Trophoblast cell (in vitro differentiated cells and primary cell): Measurements from ENCODE around the gene RBM47.
"Not testable (repeated sequence)": the region's sequence is repeated elsewhere in the genome, so short reads cannot be mapped to it uniquely, and the experiment has no call there.

Source experiments
- DNase-seq, 2 donors: peaks; one replicate each; pipeline ENCODE4 v3.0.0-alpha.2; 2016
- H2AFZ ChIP-seq: 2 replicates; pipeline ENCODE4 v1.6.1; 2013; ENCODE audit warnings: low read length, moderate library complexity, mild to moderate bottlenecking; ENCODE audit not compliant: insufficient read depth, poor library complexity
- H2AK5ac ChIP-seq: 2 replicates; pipeline ENCODE4 v1.6.1; 2013; ENCODE audit warnings: mild to moderate bottlenecking, low read length
- H2BK120ac ChIP-seq: 2 replicates; pipeline ENCODE4 v1.6.1; 2013; ENCODE audit warnings: low read length, mild to moderate bottlenecking, moderate library complexity; ENCODE audit not compliant: insufficient read depth, poor library complexity
- H2BK12ac ChIP-seq: 2 replicates; pipeline ENCODE4 v1.6.1; 2013; ENCODE audit warnings: mild to moderate bottlenecking, low read length, moderate library complexity
- H2BK5ac ChIP-seq: 2 replicates; pipeline ENCODE4 v1.6.1; 2013; ENCODE audit warnings: low read length, low read depth, moderate library complexity, mild to moderate bottlenecking; ENCODE audit not compliant: poor library complexity
- H3K14ac ChIP-seq: 2 replicates; pipeline ENCODE4 v1.6.1; 2013; ENCODE audit warnings: mild to moderate bottlenecking, low read length
- H3K18ac ChIP-seq: 2 replicates; pipeline ENCODE4 v1.6.1; 2013; ENCODE audit warnings: mild to moderate bottlenecking, low read length
- H3K23ac ChIP-seq: 2 replicates; pipeline ENCODE4 v1.6.1; 2013; ENCODE audit warnings: low read length
- H3K27ac ChIP-seq: 2 replicates; pipeline ENCODE4 v1.5.1; 2013; ENCODE audit warnings: low read depth, mild to moderate bottlenecking, inconsistent platforms, low read length, moderate library complexity
- H3K27me3 ChIP-seq: 2 replicates; pipeline ENCODE4 v1.6.1; 2013; ENCODE audit warnings: inconsistent platforms, mild to moderate bottlenecking, low read length, moderate library complexity; ENCODE audit not compliant: insufficient read depth
- H3K36me3 ChIP-seq, 2 experiments: 1 replicate in 1 of 2; 2 replicates in 1 of 2; pipeline ENCODE4 v1.6.1; 2013; ENCODE audit warnings: low read length in 2 of 2, mild to moderate bottlenecking in 2 of 2, moderate library complexity in 1 of 2; ENCODE audit not compliant: insufficient read depth in 2 of 2, control insufficient read depth in 1 of 2
- H3K4ac ChIP-seq: 2 replicates; pipeline ENCODE4 v1.6.1; 2013; ENCODE audit warnings: low read depth, mild to moderate bottlenecking, low read length, moderate library complexity
- H3K4me1 ChIP-seq, 2 experiments: 1 replicate in 1 of 2; 2 replicates in 1 of 2; pipeline ENCODE4 v1.6.1; 2013; ENCODE audit warnings: low read length in 2 of 2, mild to moderate bottlenecking in 2 of 2, moderate library complexity in 1 of 2; ENCODE audit not compliant: insufficient read depth in 2 of 2, control insufficient read depth in 1 of 2
- H3K4me2 ChIP-seq: 2 replicates; pipeline ENCODE4 v1.6.1; 2013; ENCODE audit warnings: inconsistent platforms, mild to moderate bottlenecking, low read length, moderate library complexity
- H3K4me3 ChIP-seq: 2 replicates; pipeline ENCODE4 v1.5.1; 2013; ENCODE audit warnings: mild to moderate bottlenecking, low read depth, low read length, inconsistent platforms
- H3K79me1 ChIP-seq: one replicate; pipeline ENCODE4 v1.6.1; 2013; ENCODE audit warnings: low read length
- H3K79me2 ChIP-seq: 2 replicates; pipeline ENCODE4 v1.6.1; 2013; ENCODE audit warnings: low read length, mild to moderate bottlenecking; ENCODE audit not compliant: control insufficient read depth, insufficient read depth, poor library complexity
- H3K9ac ChIP-seq: 2 replicates; pipeline ENCODE4 v1.6.1; 2013; ENCODE audit warnings: mild to moderate bottlenecking, low read length
- H3K9me3 ChIP-seq: 2 replicates; pipeline ENCODE4 v1.6.1; 2013; ENCODE audit warnings: low read depth, mild to moderate bottlenecking, control low read depth, inconsistent platforms, low read length; ENCODE audit not compliant: insufficient read depth
- H4K12ac ChIP-seq: 2 replicates; pipeline ENCODE4 v1.6.1; 2013; ENCODE audit warnings: low read depth, mild to moderate bottlenecking, low read length, moderate library complexity
- H4K8ac ChIP-seq: 2 replicates; pipeline ENCODE4 v1.6.1; 2013; ENCODE audit warnings: low read depth, mild to moderate bottlenecking, low read length, moderate library complexity
- H4K91ac ChIP-seq: one replicate; pipeline ENCODE4 v1.6.1; 2013; ENCODE audit warnings: low read depth, mild to moderate bottlenecking, low read length, moderate library complexity
- WGBS: extraction: QIAGEN DNeasy Blood & Tissue Kit; methylation state at CpG from one replicate; pipeline ENCODE4 v1.1.7; 2013; ENCODE audit warnings: missing lambda C conversion rate; ENCODE audit not compliant: insufficient read length, insufficient coverage; ENCODE audit errors: extremely low coverage; 5-methylcytosine and 5-hydroxymethylcytosine counted together

Gene RBM47

GRCh38 chr4:40520533-40520932 is 109.1 kb downstream of the RBM47 start:
- Histone ChIP-seq H3K4me3 (no peak overlapping the region), H3K18ac (no peak overlapping the region), H3K9ac (no peak overlapping the region), H3K4me2 (no peak overlapping the region), H4K8ac (no peak overlapping the region), H2BK12ac (peak overlapping the region; percentile 0), H3K4me1 (peaks cover 11 to 14% of the 10 kb centered on the region in 2 experiments), H4K12ac (no peak overlapping the region), H3K14ac (no peak overlapping the region), H3K79me1 (peaks cover 2% of the 10 kb centered on the region), H2AK5ac (no peak overlapping the region), H3K9me3 (no peaks in the 10 kb centered on the region), H3K4ac (no peak overlapping the region), H3K27ac (no peak overlapping the region), H3K23ac (no peak overlapping the region), H3K27me3 (no peaks in the 10 kb centered on the region), H2BK120ac (no peak overlapping the region), H2AFZ (no peak overlapping the region), H3K79me2 (no peaks in the 10 kb centered on the region), H3K36me3 (peaks cover 0 to 2% of the 10 kb centered on the region in 2 experiments), H4K91ac (no peak overlapping the region), H2BK5ac (peak overlapping the region; percentile 22)
- WGBS = no CpG with 5 or more reads among the region's 4 CpGs
- DNase-seq = peak; percentile 85 to 91

DNA sequence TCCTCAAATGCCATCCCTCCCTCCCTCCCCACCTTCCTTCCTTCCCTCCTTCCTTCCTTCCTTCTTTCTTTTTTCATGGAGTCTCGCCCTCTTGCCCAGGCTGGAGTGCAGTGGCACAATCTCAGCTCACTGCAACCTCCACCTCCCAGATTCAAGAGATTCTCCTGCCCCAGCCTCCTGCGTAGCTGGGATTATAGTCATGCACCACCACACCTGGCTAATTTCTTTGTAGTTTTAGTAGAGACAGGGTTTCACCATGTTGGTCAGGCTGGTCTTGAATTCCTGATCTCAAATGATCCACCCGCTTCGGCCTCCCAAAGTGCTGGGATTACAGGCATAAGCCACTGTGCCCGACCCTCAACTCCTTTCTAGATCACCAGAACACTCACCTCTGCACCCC is 112.6 kb downstream of the RBM47 start:
- not testable (repeated sequence) for H3K79me1 ChIP-seq, H3K9ac ChIP-seq, H2BK120ac ChIP-seq, H3K4ac ChIP-seq, H3K23ac ChIP-seq, H3K9me3 ChIP-seq, H2BK5ac ChIP-seq, H3K18ac ChIP-seq, H3K14ac ChIP-seq, H3K4me2 ChIP-seq, H3K27ac ChIP-seq, H2AFZ ChIP-seq, H3K4me3 ChIP-seq, H3K27me3 ChIP-seq, H4K12ac ChIP-seq, H4K8ac ChIP-seq, H3K79me2 ChIP-seq, H2AK5ac ChIP-seq, H3K36me3 ChIP-seq, H2BK12ac ChIP-seq, H4K91ac ChIP-seq
- peaks cover 20 to 21% of the 10 kb centered on the region in 2 experiments for H3K4me1 ChIP-seq
- no CpG with 5 or more reads among the region's 5 CpGs for WGBS
- DNase-seq = peak; percentile 60 to 78

- Histone ChIP-seq H3K4ac (no peak overlapping the region), H3K4me3 (no peak overlapping the region), H2AFZ (no peak overlapping the region), H2BK12ac (no peak overlapping the region), H3K23ac (no peak overlapping the region), H3K4me1 (peaks cover 20 to 21% of the 10 kb centered on the region in 2 experiments), H2BK120ac (no peak overlapping the region), H3K79me1 (peaks cover 3% of the 10 kb centered on the region), H2BK5ac (no peak overlapping the region), H3K4me2 (no peak overlapping the region), H3K9ac (no peak overlapping the region), H3K9me3 (no peaks in the 10 kb centered on the region), H3K79me2 (no peaks in the 10 kb centered on the region), H3K36me3 (no peaks in the 10 kb centered on the region), H3K14ac (no peak overlapping the region), H2AK5ac (no peak overlapping the region), H4K12ac (no peak overlapping the region), H3K27ac (no peak overlapping the region), H3K27me3 (no peaks in the 10 kb centered on the region), H3K18ac (no peak overlapping the region), H4K91ac (no peak overlapping the region), H4K8ac (no peak overlapping the region)
- no CpG with 5 or more reads among the region's 4 CpGs for WGBS
- DNase-seq = peak; percentile 46 to 63
These were observed 113.0 kb downstream of the RBM47 start for GRCh38 chr4:40516651-40517050.

DNA sequence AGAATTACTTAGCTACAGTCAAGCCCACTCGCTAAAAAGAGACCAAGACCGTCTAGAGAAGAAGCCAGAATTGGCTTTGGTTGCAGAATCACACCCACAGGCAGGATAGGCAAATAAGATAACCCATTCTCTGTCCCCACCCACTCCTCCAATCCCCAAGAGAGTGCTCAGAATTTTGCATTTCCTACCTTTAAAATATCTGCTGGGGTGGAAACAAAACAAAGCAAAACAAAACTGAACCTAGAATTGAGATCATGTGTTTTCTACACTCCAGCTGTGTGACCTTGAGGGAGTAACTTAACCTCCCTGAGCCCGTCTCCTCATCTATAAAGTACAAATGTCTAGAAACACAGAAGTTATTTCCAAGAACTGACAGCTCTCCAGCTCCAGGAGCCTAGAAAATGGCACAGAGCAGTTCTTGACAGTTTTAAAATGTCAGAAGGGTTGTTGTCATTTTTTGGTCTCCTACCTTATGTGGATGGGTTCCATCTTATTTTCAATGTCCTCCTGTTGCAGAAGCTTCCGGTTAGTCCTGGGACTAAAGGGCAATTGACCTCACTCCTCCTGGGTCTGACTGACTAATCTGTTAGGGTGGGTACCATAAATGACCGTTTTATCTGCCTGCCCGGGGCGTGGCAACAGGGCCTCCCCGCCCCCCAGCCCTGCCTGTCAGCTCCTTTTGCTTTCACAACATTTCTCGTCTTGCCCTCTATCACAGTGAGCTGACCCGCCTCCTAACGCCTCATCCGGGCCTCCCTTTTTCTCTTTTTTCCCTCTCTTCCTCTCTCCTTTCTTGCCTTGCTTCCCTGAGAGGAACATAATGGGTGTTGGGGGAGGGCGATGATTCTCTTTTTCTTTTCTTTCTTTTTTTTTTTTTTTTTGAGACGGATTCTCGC is 114.0 kb downstream of the RBM47 start:
- peak; percentile 41 to 52 for DNase-seq
- Histone ChIP-seq H2BK12ac (no peak overlapping the region), H3K4me2 (peak overlapping the region; percentile 47), H3K9ac (no peak overlapping the region), H2BK5ac (no peak overlapping the region), H3K4me3 (no peak overlapping the region), H3K18ac (no peak overlapping the region), H3K4ac (peak overlapping the region; percentile 54), H2BK120ac (no peak overlapping the region), H3K9me3 (no peaks in the 10 kb centered on the region), H4K91ac (peak overlapping the region; percentile 8), H3K27ac (peak overlapping the region; percentile 42), H3K79me2 (no peaks in the 10 kb centered on the region), H4K8ac (no peak overlapping the region), H4K12ac (no peak overlapping the region), H2AK5ac (peak overlapping the region; percentile 11), H3K4me1 (peaks cover 19% of the 10 kb centered on the region in 2 experiments), H3K79me1 (peaks cover 3% of the 10 kb centered on the region), H3K36me3 (no peaks in the 10 kb centered on the region), H2AFZ (no peak overlapping the region), H3K23ac (no peak overlapping the region), H3K14ac (no peak overlapping the region), H3K27me3 (no peaks in the 10 kb centered on the region)
- no CpG with 5 or more reads among the region's 15 CpGs for WGBS
